ENCODE results near the gene MBNL1.

MBNL1 gene

GRCh38 chr3:152254041-152254440 lies 14.7 kb upstream of the MBNL1 start:
- no peak for DNase-seq

DNA sequence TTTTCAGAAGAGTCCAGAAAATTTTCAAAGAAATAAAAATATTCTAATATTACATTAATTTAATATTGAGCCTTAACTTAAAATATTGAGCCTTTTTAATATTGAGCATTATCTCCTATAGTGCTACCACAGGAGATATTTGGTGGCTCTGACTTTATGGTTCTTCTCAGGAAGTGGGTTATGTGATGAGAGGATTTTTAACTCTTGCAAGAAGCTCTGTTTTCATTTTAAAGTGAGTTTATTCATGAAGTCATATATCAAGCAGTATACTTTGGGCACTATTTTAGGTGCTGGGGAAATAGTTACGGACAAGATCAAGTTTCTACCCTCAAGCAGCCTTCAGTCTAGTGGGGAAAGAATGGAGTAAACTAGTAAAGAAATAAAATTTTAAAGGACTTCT lies 13.4 kb upstream of the MBNL1 start:
- DNase-seq = no peak

- no peak for DNase-seq
Observed at GRCh38 chr3:152256851-152257562, 11.7 kb upstream of the MBNL1 start.

DNA sequence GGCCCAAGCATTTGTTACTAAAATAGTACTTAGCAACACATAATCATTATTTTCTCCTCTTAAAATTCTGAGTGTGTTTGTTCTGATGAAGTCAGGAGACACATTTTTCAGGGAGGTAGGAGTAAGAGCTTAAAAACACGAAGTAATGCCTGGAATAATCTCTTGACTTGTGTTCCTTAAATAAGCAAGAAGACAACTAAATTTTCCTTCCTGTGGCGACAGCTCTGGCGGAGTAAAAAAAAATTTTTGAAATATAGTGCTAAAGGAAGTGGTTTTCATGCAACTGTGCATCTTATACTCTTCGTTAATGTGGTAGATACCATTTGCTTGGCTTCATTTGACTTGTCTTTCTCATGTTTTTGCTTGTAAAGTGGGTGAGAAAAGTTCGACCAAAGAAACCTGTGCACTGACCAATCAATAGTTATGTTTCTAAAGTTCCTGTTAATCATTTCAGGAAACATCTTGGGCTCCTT lies 11.1 kb upstream of the MBNL1 start:
- DNase-seq = no peak

- DNase-seq = no peak
Observed at GRCh38 chr3:152258448-152259393, 10.0 kb upstream of the MBNL1 start.

- DNase-seq = no peak
Observed at GRCh38 chr3:152259468-152259867, 9.3 kb upstream of the MBNL1 start.

GRCh38 chr3:152260026-152260425 lies 8.7 kb upstream of the MBNL1 start:
- no peak for DNase-seq

- DNase-seq = no peak
Observed at GRCh38 chr3:152260529-152260928, 8.2 kb upstream of the MBNL1 start.

- DNase-seq = no peak
Observed at GRCh38 chr3:152261329-152261728, 7.4 kb upstream of the MBNL1 start.

GRCh38 chr3:152263711-152264110 lies 5.0 kb upstream of the MBNL1 start:
- DNase-seq = no peak

- DNase-seq = no peak
Observed at GRCh38 chr3:152264378-152264777, 4.4 kb upstream of the MBNL1 start.

GRCh38 chr3:152266221-152266995 lies 2.3 kb upstream of the MBNL1 start:
- DNase-seq = no peak

GRCh38 chr3:152267831-152268554 lies 736 bp upstream of the MBNL1 start:
- no peak for DNase-seq

- peak; percentile 21 for DNase-seq
Observed at GRCh38 chr3:152269056-152269830, 514 bp downstream of the MBNL1 start.

DNA sequence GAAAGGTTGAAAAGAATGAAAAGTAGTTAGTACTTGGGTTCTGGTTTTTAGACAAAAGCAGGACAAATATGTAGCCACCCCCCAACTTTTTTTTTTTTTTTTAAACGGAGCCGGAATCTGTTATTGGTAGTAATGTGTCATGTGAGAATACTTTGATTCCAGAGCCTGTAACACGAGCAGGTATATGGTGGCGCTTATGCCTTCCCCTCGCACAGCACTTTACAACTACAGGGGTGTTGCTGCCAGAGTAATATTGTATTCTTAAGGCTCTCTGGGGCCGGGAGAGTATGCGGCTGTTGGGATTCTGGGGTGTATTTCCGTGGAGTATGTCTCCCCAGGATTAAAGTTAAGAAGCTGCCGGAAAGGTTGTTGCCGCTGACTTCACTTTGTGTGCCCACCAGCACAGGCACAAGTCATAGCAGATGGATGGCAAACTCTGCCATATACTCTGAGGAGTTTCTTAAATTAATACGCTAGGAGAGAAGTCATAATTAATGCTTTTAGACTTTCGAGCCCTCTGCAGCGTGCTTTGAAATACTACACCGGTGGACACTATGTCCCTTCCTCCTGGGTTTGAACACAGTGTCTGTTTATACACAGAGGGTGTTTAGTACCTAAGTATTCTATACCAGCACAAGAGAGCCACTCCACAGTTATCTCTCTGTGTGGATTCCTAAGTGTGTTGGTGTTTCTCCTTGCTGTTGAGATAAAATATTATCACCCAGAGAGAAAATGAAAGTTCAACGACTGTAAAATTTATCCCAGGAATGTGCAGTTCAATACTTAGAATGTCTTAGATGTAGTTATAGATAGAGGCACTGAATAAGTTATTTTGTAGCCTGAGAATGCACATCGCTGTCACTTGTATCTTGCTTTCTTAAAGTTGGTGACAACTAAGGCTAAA lies 1.4 kb downstream of the MBNL1 start:
- no peak for DNase-seq

- no peak for DNase-seq
Observed at GRCh38 chr3:152270937-152271336, 2.2 kb downstream of the MBNL1 start.

DNA sequence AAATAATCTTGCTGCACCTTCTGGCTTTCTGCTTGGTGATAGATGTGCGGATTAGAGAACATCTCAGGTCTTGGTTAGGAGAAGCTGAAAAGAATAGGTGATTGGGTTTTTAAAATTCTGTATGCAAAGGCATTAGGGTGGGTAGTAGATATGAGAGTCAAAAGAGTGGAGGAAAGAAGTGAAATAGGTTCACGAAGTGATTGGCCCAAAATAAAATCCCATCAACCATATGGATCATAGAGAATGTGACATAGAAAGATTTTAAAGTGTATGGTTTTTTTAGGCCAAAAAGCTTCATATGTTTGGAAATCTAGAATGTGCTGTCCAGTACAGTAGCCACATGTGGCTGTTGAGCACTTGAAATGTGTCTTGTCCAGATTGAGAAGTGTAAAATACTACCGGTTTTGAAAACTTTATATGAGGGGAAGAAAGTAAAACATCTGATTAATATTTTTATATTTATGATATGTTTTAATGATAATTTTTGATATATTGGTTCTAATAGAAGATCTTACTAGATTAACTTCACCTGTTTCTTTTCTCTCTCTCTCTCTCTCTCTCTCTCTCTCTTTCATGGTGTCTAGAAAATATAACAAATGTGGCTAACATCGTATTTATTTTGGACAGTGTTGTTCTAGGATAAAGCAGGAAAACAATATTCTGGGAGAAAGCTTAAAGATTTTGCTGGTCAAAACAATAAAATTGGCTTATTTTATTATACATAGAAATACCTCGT lies 2.9 kb downstream of the MBNL1 start:
- DNase-seq = no peak

DNA sequence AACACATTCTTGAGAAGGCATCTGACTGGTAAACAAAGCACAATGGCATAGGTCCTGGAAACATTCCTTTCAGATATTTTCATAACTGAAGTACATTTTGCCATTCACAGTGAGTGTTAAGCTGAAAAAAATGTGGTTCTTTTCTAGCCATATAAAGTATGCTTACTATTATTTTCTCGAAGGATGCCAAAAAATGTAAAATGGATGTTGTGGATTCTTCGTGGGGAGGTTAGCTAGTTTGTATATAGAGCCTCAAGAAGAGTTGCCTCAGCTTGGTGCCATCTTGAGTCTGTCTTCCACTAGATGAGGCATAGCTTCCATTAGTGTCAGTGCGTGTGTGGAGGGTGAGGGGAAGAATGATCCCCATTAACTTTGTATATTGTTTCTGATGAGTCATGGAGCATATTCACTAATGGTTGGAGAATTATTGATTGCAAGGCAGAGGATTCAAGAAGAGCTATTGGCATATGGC lies 4.1 kb downstream of the MBNL1 start:
- peak; percentile 48 for DNase-seq

DNA sequence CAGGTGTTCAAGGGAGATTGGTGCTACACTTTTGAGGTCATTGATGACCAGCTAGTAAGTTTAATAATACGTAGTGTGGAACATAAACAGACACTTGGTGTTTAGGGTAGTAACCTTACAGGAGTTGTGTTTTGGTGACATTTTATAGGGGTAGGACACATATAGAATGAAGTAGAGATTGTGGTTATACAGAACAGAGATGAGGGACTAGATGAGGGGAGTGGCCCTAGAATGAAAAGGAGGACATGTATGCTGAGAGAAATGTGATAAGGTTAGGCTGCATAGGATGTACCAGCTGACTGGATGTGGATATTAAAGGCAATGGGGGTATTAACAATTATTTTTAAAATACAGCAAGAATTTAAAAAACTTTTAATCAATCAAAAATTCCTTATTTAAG lies 8.0 kb downstream of the MBNL1 start:
- DNase-seq = no peak

GRCh38 chr3:152277198-152277597 lies 8.5 kb downstream of the MBNL1 start:
- no peak for DNase-seq
